Measurements from ENCODE around the gene ADRA2B.

- TF ChIP-seq CTCF (IDR thresholded peaks at IDR 0.05): no peak
- no peak for TF ChIP-seq POLR2A (IDR thresholded peaks at IDR 0.05)
Measured at GRCh38 chr2:96073170-96073775, 43.1 kb downstream of the ADRA2B start.
